ENCODE measurements around the gene NEUROD2.

NEUROD2 gene

GRCh38 chr17:39580082-39580468 lies 27.6 kb downstream of the NEUROD2 start:
- no peak for DNase-seq (ENCODE audit: low read depth in 2 of 2)

GRCh38 chr17:39579318-39580081 lies 28.2 kb downstream of the NEUROD2 start:
- DNase-seq (ENCODE audit: low read depth in 2 of 2): no peak

- no peak for DNase-seq (ENCODE audit: low read depth in 2 of 2)
Measured at GRCh38 chr17:39578272-39578671, 29.4 kb downstream of the NEUROD2 start.

GRCh38 chr17:39576187-39576586 lies 31.5 kb downstream of the NEUROD2 start:
- DNase-seq (ENCODE audit: low read depth in 2 of 2): no peak

- DNase-seq (ENCODE audit: low read depth in 2 of 2): peak in 1 of 2 experiments; percentile 9
Measured at GRCh38 chr17:39573447-39574298, 34.0 kb downstream of the NEUROD2 start.

- no peak for DNase-seq (ENCODE audit: low read depth in 2 of 2)
Measured at GRCh38 chr17:39572121-39572520, 35.6 kb downstream of the NEUROD2 start.

- DNase-seq (ENCODE audit: low read depth in 2 of 2): no peak
Measured at GRCh38 chr17:39569126-39569525, 38.6 kb downstream of the NEUROD2 start.

GRCh38 chr17:39568702-39569101 lies 39.0 kb downstream of the NEUROD2 start:
- DNase-seq (ENCODE audit: low read depth in 2 of 2): no peak

GRCh38 chr17:39566094-39566850 lies 41.4 kb downstream of the NEUROD2 start:
- no peak for DNase-seq (ENCODE audit: low read depth in 2 of 2)

- no peak for DNase-seq (ENCODE audit: low read depth in 2 of 2)
Measured at GRCh38 chr17:39564211-39564848, 43.4 kb downstream of the NEUROD2 start.

- no peak for DNase-seq (ENCODE audit: low read depth in 2 of 2)
Measured at GRCh38 chr17:39563476-39563875, 44.2 kb downstream of the NEUROD2 start.

GRCh38 chr17:39562976-39563375 lies 44.7 kb downstream of the NEUROD2 start:
- no peak for DNase-seq (ENCODE audit: low read depth in 2 of 2)

- DNase-seq (ENCODE audit: low read depth in 2 of 2): no peak
Measured at GRCh38 chr17:39562395-39562794, 45.3 kb downstream of the NEUROD2 start.

- no peak for DNase-seq (ENCODE audit: low read depth in 2 of 2)
Measured at GRCh38 chr17:39556423-39556822, 51.3 kb downstream of the NEUROD2 start.

GRCh38 chr17:39555368-39555767 lies 52.4 kb downstream of the NEUROD2 start:
- no peak for DNase-seq (ENCODE audit: low read depth in 2 of 2)
